ENCODE measurements around the gene PTTG2. TPM values are rescaled to one million over a fixed set of nuclear protein-coding genes. Genes with fewer than 3 reads are reported as not detected.

PTTG2 gene
- total RNA-seq, 1 donor from 2014 or later = not detected

- Mint-ChIP-seq H3K27ac (ENCODE audit: unreplicated experiment) (no peak overlapping the region), H3K9me3 (no peaks in the 10 kb centered on the region), H3K27me3 (ENCODE audit: low read depth) (no peaks in the 10 kb centered on the region), H3K4me1 (peaks cover 28% of the 10 kb centered on the region), H3K36me3 (ENCODE audit: low read depth) (no peaks in the 10 kb centered on the region), H3K4me3 (no peak overlapping the region)
- TF ChIP-seq CTCF (conservative IDR thresholded peaks at IDR 0.05) = no peak
- no peak for DNase-seq (ENCODE audit: low read depth, low spot score)
These were observed 44.7 kb downstream of the PTTG2 start for GRCh38 chr4:38004887-38005286.

GRCh38 chr4:38005637-38006036, 45.4 kb downstream of the PTTG2 start:
- Mint-ChIP-seq H3K4me3 (no peak overlapping the region), H3K4me1 (peaks cover 28% of the 10 kb centered on the region), H3K9me3 (no peaks in the 10 kb centered on the region), H3K36me3 (ENCODE audit: low read depth) (no peaks in the 10 kb centered on the region), H3K27me3 (ENCODE audit: low read depth) (no peaks in the 10 kb centered on the region), H3K27ac (ENCODE audit: unreplicated experiment) (no peak overlapping the region)
- no peak for TF ChIP-seq CTCF (conservative IDR thresholded peaks at IDR 0.05)
- no peak for DNase-seq (ENCODE audit: low read depth, low spot score)

- no peak for TF ChIP-seq CTCF (conservative IDR thresholded peaks at IDR 0.05)
- no peaks in the 10 kb centered on the region for H3K27me3 Mint-ChIP-seq (ENCODE audit: low read depth)
- peaks cover 23% of the 10 kb centered on the region for H3K4me1 Mint-ChIP-seq
- no peak for DNase-seq (ENCODE audit: low read depth, low spot score)
- H3K27ac Mint-ChIP-seq (ENCODE audit: unreplicated experiment) = no peak overlapping the region
- no peaks in the 10 kb centered on the region for H3K36me3 Mint-ChIP-seq (ENCODE audit: low read depth)
- H3K9me3 Mint-ChIP-seq = no peaks in the 10 kb centered on the region
- H3K4me3 Mint-ChIP-seq = no peak overlapping the region
These were observed 47.4 kb downstream of the PTTG2 start for GRCh38 chr4:38007645-38008044.

- peaks cover 22% of the 10 kb centered on the region for H3K4me1 Mint-ChIP-seq
- no peak overlapping the region for H3K27ac Mint-ChIP-seq (ENCODE audit: unreplicated experiment)
- H3K36me3 Mint-ChIP-seq (ENCODE audit: low read depth) = no peaks in the 10 kb centered on the region
- no peak overlapping the region for H3K4me3 Mint-ChIP-seq
- DNase-seq (ENCODE audit: low read depth, low spot score) = no peak
- no peaks in the 10 kb centered on the region for H3K9me3 Mint-ChIP-seq
- no peaks in the 10 kb centered on the region for H3K27me3 Mint-ChIP-seq (ENCODE audit: low read depth)
- no peak for TF ChIP-seq CTCF (conservative IDR thresholded peaks at IDR 0.05)
These were observed 48.4 kb downstream of the PTTG2 start for GRCh38 chr4:38008571-38009021.

- TF ChIP-seq CTCF (conservative IDR thresholded peaks at IDR 0.05) = no peak
- Mint-ChIP-seq H3K9me3 (no peaks in the 10 kb centered on the region), H3K4me1 (peaks cover 18% of the 10 kb centered on the region), H3K27ac (ENCODE audit: unreplicated experiment) (no peak overlapping the region), H3K27me3 (ENCODE audit: low read depth) (no peaks in the 10 kb centered on the region), H3K36me3 (ENCODE audit: low read depth) (no peaks in the 10 kb centered on the region), H3K4me3 (no peak overlapping the region)
- no peak for DNase-seq (ENCODE audit: low read depth, low spot score)
These were observed 49.2 kb downstream of the PTTG2 start for GRCh38 chr4:38009421-38009820.

- Mint-ChIP-seq H3K9me3 (no peaks in the 10 kb centered on the region), H3K4me1 (peaks cover 13% of the 10 kb centered on the region), H3K27ac (ENCODE audit: unreplicated experiment) (peak overlapping the region; percentile 29), H3K36me3 (ENCODE audit: low read depth) (peaks cover 2% of the 10 kb centered on the region), H3K4me3 (no peak overlapping the region), H3K27me3 (ENCODE audit: low read depth) (no peaks in the 10 kb centered on the region)
- TF ChIP-seq CTCF (conservative IDR thresholded peaks at IDR 0.05) = no peak
- no peak for DNase-seq (ENCODE audit: low read depth, low spot score)
These were observed 49.8 kb downstream of the PTTG2 start for GRCh38 chr4:38009949-38010348.

All from neural crest cell (in vitro differentiated cells).